C4-2B (cell line): ENCODE results near the gene KAT6B.

Source experiments
- ZFX ChIP-seq: fragments of 450-650 bp; IDR thresholded peaks from 2 replicates; pipeline ENCODE4 v1.6.1; 2017
- TF ChIP-seq, protein P1 (sequence below): fragments of 450-650 bp; conservative IDR thresholded peaks from 2 replicates; pipeline ENCODE4 v1.5.1; 2017; ENCODE audit warnings: mild to moderate bottlenecking

DNA sequence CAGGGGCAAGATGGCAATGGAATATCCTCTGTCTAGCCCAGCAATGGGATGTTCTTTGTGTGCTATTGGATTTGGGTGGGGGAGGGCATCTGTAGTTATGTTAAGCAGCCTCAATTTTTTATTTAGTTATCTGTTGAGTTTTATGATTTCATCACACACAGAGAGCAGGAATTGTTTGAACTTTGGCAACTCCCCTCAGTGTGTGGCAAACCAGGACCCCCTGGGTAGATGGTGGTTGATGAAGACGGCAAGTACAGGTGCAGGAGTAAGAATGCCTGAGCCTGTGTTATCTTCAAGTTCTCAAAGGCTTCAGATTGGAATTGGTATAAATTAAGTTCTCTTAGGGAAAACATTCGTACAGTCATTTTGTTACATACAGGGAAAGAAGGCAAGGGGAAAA is 142.7 kb downstream of the KAT6B start:
- TF ChIP-seq, protein P1, sequence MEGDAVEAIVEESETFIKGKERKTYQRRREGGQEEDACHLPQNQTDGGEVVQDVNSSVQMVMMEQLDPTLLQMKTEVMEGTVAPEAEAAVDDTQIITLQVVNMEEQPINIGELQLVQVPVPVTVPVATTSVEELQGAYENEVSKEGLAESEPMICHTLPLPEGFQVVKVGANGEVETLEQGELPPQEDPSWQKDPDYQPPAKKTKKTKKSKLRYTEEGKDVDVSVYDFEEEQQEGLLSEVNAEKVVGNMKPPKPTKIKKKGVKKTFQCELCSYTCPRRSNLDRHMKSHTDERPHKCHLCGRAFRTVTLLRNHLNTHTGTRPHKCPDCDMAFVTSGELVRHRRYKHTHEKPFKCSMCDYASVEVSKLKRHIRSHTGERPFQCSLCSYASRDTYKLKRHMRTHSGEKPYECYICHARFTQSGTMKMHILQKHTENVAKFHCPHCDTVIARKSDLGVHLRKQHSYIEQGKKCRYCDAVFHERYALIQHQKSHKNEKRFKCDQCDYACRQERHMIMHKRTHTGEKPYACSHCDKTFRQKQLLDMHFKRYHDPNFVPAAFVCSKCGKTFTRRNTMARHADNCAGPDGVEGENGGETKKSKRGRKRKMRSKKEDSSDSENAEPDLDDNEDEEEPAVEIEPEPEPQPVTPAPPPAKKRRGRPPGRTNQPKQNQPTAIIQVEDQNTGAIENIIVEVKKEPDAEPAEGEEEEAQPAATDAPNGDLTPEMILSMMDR = no peak
- no peak for TF ChIP-seq ZFX
